K562 (cell line): ENCODE measurements around the gene DNAL4.

Source experiments
- CCAR2 ChIP-seq: fragments of 200-400 bp; formaldehyde crosslinking; IDR thresholded peaks from 2 replicates; pipeline ENCODE4 v1.6.1; 2017; ENCODE audit warnings: mild to moderate bottlenecking, low read depth, low read length
- FOXJ3 ChIP-seq: sonication (generic); formaldehyde crosslinking; IDR thresholded peaks from 2 replicates; pipeline ENCODE4 v1.4.0; 2020; ENCODE audit warnings: mild to moderate bottlenecking, missing genetic modification reagents
- SPI1 ChIP-seq: IDR thresholded peaks from 2 replicates; pipeline ENCODE4 v1.6.1; 2011; ENCODE audit warnings: low read depth, low read length, control low read depth, borderline replicate concordance

DNA sequence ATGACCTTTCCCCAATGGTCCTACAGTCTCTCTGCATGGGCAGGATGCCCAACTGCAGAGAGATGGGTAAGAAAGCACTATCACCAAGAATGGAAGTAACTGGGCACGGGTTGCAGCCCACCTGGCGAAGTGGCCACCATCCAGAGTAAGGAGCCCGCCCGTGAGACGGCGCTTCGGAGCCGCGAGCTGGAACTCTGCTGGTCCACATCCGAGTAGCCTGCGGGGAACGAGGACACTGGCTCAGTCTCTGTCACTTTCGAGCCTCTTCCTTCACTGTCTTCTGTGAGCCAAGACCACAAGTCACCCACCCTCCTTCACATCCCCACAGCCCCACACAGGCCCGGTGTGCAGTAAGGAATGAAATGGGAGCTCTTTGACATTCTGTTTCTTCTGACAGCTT, 43.8 kb downstream of the DNAL4 start:
- TF ChIP-seq FOXJ3 (CRISPR knock-in tag): no peak
- TF ChIP-seq CCAR2: no peak
- TF ChIP-seq SPI1: no peak
